GM19239 (cell line): Measurements from ENCODE around the gene ZIC4.

Experiments
- DNase-seq: peaks from one replicate; pipeline ENCODE4 v3.0.0; 2011; ENCODE audit warnings: low spot score; ENCODE audit not compliant: insufficient read length
- FAIRE-seq: peaks from 2 replicates; lab custom pipeline; 2011; peaks lifted over from hg19 to GRCh38; lab: Jason Lieb, UNC

Gene ZIC4

DNA sequence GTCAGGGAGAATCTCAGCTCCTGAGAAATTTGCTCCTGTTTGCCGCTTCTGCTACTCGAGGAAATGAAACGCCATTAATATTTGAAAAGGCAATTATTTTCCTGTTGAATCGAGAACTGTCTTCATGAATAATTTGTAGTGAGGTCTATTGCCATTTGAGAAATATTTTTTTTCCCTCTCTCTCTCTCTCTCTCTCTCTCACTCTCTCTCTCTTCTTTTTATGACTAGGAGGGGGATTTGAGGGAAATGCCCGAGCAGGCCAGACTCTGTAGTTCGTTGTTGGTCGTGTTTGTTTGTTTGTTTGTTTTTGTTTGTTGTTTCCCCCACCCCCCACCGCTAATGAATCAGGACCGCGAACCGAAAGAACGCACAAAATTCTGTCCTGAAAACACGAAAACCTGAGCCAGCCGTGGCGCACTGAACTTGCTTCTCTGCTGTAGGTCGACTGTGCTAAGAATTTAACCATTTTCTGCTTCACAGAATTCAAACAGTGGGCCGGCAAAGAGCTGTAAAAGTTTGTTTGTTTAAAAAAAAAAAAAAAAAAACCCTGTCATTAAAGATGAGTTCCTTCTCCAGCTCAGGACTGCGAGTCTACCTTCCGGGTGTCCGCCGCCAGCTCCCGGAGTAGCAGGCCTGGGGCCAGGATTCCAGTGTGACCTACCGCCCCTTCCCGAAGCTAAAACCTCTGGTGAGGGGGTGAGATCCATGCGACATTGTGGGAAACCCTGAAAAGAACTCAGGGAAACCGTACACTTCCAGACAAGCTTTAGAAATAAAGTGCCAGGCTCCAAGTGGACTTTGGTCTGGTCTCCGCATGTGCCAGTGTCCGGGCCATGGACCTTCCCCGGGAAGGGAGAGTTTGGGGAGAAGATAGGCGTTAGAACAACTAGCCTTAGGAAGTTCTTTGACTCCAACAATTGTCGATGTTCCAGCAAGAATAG, 12.1 kb downstream of the ZIC4 start:
- DNase-seq (no peak), FAIRE-seq (no peak)

DNA sequence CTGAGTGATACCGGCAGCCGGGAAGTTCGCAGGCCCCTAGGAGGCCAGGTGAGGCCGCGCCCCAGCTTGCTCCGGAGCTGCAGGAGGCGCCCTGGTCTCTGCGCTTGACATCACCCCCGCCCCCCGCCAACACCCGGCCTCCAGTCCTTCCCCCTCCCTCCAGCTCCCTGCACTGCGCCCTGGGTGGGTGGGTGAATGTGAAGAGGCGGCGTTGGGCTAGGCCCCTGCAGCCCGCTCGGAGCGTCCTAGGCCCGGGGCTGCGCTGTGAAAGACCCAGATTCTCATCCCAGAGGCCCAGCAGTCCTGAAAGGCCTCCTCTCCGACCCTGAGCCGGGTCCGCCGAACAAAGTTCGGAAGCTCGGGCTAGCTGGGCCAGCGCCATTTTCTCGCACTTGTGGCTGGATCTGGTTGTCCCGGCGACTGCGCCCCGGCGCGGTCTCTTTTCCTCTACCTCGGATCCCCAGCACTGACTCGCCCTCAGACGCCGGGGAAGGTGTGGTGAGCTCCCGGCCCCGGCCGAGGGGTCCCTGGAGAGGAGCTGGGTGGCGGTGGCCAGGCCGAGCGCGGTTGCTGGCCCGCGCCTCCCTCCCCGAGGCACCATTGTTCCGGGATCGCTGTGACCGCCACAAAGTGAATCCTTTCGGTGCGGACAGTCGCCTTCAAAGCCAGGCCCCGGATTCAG, 12.9 kb downstream of the ZIC4 start:
- no peak for FAIRE-seq
- no peak for DNase-seq

DNA sequence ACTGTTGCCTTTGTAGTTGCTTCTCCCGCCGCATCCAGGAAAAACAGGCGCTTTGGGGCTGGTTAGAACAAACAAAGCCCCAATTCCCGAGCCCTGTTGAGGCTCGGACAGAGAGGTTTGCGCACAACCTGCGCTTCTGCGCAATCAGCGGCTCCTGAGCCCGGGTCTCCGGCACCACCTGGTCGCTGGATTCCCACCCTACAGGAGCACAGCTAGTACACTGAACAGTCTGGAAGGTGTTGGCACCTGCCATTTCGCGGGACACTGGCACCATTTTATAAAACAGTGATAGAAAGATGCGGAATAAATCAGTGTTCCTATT, 13.8 kb downstream of the ZIC4 start:
- DNase-seq, result no peak
- no peak for FAIRE-seq

DNA sequence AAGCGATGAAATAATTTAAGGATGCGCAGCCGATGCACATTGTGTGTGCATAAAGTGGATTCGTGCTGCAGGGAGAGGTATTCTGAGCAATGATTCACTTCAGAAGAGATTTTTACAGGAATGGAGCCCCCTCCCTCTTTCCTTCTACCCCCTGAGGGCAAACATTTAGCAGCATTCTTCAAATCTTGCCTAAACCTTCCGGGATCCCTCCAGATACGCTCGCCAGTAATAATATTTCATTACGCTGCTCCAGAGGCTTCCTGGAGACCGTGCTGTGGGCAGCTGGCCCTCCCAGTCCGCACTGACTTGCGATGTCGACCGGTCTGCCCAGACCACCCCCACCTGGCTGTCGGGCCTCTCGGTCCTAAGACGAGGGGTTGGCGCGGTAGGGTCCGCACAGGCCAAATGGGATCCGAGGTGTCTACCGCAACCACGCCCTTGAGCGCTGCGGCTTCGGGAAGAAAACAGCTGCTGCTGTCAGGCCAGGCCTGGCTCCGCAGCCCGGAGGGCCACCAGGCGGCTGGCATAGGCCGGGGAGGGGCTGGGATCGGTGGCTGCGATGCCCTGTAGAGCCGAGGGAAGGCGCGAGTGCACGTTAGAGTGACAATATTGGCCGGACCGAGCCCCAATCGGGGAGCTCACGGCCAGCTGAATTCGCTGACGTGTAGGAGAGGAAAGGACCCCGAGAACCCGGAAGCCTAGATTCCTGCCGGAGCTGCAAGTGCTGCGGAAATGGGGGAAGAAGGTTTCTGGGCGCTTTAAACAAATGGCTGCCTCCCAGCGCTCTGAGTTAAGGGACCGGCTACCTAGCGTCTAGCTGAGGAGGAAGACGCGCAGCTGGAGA, 14.3 kb downstream of the ZIC4 start:
- FAIRE-seq (no peak), DNase-seq (no peak)

DNA sequence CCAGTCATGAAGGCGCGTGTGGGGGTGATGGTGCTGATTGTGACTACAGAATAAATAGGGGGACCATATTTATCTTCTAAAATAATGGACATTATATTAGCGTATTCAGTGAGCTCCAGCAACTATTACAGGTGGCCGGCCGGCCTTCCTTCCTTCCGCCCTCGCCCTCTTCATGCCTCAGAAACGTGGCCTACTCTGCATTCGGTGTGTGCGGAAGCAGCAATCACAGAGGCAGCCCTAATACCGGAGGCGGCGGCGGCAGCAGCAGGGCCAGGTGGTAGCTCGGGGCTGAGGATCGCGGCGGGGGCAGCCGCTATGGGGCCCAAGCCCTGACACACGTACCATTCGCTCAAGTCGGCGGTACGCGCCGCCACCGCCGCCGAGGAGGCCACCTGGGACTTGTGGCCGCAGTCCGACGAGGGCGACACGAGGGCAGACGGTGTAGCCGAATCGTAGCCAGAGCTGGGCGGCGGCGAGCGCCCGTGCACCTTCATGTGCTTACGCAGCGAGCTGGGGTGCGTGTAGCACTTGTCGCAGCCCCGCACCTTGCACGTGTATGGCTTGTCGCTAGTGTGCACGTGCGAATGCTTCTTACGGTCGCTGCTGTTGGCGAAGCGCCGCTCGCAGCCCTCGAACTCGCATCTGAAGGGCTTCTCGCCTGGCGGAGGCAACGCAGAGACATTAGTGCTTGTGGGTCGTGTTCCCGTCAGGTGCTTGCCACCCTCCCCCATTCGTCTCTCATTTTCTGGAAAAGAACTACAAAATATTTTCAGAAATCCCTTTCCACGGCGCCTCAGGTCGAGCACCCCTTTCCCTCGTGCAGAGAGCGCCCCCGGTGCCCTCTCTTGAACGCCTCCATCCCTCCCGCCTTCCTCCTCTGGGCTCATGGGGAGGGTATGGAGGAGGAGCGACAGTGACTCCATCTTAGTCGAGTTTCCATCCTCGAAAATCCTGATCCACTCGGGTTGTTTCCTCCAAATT, 15.5 kb downstream of the ZIC4 start:
- DNase-seq (no peak), FAIRE-seq (no peak)

DNA sequence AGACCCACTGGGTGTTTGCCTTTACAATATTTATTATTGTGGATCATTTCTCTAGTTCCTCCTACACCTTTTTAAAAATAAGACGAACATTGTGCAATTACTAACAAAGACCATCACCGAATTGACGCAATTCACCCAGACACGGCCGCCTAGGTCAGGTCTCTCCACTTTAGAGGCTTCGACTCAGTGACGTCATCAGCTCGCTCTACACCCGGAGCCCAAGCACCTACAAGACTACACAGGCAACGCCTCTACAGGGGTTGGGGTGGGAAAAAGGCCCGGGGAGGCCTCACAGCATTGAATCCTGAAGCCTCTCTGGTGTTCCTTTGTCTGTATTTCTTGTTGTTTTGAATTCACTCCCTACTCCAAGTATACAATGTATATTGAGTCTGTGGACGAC, 16.6 kb downstream of the ZIC4 start:
- no peak for FAIRE-seq
- DNase-seq, result no peak

DNA sequence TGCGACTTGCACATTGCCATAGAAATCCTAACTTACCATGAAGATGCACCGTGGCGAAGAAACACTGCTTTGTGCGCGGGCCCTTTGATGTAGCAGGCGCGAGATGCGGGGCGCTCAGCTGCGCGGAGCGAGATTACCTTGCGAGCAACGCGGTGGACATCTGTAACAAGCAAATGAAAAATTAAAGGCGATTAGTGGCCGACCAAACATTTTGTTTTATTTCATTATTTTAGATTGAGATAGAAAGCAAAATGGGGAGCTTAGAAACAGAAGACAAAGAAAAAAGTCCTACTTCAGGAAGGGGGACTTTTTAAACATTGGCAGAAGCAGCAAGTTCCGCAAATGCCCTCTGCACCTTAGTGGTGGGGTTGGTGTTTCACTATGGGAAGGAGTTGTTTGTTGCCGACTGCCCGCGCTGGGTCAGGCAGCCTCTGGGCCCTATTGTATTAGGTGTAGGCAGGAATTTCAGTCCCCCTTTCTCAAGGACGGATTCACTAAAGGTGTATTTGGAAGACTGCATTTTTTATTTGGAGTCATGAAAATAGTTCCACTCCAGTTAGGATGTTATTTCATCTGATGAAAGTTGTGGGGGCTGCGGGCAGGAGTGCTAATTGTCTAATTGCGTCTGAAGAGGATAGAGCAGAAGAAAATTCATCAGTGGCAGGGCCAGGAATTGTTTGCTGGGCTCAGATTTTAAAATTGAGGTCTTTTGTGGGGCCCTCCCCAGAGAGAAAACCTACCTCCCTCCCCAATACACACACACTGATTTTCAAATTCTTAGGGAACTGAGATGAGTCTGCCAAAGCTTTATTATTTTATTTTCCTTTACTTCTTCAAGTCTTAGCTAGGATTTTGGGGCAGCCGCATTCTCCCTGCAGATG, 17.4 kb downstream of the ZIC4 start:
- DNase-seq (no peak), FAIRE-seq (no peak)

DNA sequence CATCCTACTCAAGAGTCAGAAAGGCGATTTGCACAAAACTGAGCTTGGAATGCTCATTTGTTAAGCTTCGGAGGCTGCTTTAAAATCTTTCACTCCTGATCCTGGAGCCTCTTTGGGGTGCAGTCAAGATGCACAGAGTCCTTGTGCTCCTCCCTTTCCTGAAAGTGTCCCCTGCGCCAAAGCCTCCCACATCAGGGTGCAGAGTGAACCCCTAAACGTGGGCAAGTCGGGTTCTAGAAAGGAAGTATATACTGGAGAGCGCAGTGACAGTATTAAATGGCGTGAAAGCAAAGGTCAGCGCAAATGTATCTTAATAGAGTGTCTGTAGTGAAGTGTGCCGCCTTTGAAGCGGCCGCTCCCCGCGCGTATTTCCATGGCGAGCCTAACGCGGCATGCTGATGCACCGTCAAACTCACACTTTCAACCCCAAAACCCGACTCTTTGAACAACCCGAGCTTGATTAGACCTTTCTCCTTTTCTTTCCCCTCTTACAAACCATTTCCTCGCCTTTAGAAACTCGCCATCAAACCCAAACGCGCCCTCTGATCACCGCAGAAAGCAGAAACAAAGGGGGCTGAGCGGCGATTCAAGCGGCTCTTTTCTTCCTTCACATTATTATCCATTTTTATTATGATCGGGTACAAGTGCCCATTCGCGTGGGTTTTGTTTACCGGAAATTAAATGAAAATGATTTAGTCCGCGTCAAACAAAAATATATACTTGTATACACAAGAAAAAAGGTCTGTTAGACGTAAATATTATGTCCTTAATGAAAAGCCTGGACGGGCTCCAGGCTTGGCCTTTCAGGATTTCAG, 18.3 kb downstream of the ZIC4 start:
- no peak for DNase-seq
- no peak for FAIRE-seq

DNA sequence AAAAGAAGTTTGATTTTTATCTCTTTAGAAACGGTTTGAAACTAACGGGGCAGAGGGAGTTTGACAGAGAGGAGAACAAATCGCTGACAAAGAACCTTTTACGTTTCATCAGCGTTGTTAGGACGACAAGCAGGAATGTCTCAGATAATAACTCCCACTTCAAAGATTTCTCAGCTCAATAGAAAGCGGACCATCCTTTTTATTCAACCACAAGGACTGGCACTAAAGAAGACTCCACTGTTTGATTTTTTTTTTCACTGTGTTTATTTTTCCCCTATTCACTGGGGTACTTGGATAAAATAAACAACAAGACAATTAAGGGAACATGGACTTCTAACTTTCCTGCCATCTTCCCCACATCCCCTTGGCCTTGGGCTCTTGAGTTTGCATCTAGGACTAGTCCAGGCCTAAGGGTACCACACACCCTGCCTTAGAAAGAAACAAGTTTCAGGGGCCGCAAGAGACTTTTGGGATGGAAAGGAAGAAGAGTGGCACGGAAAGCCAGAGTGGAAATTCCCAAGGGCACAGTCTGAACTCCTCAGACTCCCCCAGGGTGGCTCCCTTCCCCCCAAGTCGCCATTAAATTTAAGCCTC, 19.0 kb downstream of the ZIC4 start:
- DNase-seq (no peak), FAIRE-seq (no peak)

DNA sequence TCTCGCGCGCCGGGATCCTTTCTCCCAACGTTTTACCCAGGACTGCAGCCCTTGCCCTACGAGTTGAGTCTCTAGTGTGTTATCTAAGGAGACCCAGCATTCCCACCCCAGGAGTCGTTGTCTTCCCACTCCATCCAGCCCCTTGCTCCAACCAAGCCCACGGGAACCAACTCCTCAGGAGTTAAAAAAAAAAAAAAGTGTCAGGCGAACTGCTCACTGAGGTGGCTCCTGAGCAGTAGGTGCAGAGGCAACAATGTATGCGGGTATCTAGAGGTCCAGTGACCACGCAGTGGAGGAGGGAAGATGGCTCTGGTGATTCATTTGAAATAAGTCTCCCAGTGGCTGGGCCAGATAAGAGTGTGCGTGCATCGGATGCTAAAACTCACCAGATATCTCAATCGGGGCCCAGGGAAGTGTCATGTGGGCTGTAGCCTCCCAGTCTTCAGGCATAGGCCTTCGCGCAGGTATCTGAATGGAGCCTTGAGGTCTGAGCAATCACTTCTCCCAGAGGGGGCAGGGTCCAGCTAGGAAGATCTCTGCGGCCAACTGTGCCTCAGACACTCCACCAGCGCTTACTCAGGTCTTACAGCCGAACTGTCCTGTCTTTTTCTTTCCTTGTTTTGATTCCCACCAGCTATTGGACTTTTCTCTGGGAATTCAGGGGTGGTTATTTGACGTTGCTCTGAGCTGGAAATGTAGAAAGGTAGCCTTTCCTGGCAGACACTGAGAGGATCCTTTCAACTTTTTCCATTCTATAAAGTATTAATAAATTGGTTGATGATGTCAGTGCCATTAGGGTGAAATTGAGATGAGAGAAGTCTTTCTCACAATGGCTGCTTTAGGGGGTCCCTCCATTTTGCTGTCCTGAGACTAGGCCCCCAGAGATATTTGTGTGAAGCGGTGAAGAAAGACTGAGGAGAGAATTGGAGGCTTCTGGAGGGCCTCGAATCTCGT, 21.0 kb downstream of the ZIC4 start:
- no peak for FAIRE-seq
- DNase-seq, result no peak

DNA sequence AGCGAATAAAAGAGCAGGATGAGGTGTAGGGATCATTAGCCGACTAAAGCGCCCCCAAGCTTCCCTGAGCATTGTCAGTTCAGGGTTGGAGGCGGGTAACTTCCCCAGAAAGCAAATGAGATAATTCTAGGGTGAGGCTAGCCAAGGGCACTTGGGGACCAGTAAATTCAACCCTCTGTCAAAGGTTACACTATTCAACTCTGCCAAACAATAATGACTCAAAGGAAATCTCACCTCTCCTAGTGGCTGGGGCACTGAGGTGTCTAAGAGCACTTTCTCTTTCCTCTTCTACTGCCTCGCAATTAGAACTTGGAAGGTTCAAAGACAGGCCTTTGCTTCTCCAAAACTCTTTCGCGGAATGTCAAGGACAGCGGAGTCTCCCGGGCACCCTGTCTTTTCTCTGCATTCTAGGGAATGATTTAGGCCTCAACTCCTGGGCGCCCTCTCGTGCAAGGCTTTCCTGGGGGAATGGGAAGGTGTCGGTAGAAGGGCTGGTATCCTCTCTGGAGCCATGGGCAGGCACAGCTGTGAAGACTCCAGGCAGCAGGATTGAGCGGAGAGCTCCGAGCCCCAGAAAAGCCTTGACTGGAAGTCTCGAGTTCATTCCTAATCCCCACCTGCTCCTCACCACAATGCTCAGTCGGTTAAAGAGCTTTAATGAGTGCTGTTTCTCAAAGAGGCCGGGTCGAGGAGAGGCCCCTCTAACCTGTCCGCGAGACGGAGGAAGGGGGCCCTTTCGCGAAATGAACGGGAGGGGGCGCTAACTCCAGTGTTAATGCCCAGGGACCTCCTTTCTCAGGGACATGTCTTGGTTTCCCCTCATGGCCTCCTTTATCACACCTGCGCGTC, 21.9 kb downstream of the ZIC4 start:
- DNase-seq (no peak), FAIRE-seq (no peak)

DNA sequence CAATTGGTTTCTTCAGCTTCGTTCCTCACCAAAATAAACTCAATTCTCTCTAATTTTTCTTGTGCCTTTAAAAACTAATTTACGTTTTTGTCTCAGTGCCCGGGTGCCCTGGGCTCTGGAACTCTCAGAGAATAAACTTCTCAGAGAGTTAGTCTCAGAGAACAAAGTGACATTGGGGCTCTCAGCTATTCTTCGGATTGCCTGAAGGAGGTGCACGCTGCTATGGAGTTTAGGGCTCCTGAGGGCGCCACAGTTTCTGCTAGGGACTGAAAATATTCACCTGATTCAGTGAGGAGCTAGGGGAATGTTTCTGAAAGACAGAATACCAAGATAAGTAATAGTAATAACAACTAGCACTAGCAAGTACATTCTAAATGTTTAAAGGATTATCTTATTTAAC, 22.7 kb downstream of the ZIC4 start:
- no peak for FAIRE-seq

DNA sequence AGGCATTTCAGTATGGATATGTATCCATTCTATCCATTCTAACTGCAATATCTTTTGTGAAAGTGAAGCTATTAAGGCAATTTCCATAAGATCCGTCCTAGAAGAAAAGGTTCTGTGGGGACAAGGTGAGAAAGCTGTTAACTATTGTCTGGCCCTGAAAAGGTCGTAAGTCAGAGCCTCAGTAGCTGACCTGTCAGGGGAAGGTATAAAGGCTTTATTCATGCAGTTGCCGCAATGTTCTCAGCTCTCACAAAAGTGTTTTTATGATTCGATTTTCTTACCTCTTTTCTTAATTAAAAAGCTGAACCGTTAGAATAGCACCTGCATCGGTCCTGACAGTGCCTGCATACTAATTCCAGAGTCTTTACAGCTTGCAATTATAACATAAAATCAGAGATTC, 24.7 kb downstream of the ZIC4 start:
- FAIRE-seq (no peak), DNase-seq (no peak)

More for the DNA sequence above, 22.7 kb downstream of the ZIC4 start:
- DNase-seq, result no peak

DNA sequence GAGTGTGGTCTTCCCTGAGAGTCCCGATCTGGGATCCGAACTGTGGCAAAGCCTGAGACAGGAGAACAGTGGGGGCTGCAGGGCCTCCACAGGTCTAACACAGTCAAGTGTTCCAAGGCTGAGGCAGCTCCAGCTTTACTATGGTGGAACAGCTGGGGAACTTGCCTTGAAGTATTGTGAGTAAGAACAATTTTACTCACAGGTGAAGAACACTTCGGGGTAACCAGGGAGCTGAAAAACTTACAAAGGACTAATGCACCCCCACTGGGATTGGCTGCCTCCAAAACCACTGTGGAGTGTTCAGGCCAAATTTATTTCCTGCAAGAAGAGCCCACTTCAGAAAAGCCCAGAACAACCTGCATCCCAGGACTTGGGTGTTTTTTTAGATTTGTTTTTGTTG, 25.4 kb downstream of the ZIC4 start:
- DNase-seq (no peak), FAIRE-seq (no peak)

DNA sequence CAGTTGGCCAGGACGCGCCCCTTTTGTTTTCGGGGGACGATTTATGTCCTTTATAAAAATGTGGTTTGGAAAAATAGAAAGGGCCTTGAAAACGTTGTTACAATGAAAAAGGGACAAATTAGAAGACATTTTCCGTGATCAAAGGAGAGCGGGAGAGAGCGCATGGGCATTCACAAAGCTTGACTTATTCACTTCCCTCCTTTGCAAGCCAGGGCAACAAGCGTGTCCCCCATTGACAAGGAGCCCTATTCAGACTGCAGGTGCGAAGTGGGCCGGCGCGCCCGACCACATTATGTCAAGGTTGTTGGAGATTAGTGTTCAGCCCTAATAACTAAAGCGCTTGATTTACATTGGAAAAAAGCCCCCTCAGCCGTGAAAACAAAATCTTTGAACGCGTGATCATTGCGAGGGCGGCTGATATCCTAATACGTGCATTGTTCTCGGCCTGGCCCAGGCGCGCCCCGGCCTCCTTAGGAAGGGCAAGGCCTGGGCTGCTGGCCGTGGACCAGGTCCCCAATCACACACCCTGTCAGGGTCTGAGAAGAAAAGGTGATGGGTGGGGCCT, 25.9 kb downstream of the ZIC4 start:
- no peak for FAIRE-seq
- DNase-seq, result no peak
